ENCODE measurements around the gene ST6GALNAC5. TPM values are rescaled to one million over a fixed set of nuclear protein-coding genes. Genes with fewer than 3 reads are reported as not detected.

The ST6GALNAC5 gene
- polyA plus RNA-seq, 3 donors, result not detected

GRCh38 chr1:76840278-76840677, 27.0 kb upstream of the ST6GALNAC5 start:
- peaks cover 0 to 11% (median 4%) of the 10 kb centered on the region in 7 donors for H3K9me3 Mint-ChIP-seq

GRCh38 chr1:76841460-76841859, 25.8 kb upstream of the ST6GALNAC5 start:
- H3K36me3 ChIP-seq (replicated peaks in 1 of 2; ENCODE audit: control insufficient read depth in 1 of 2, insufficient read depth in 2 of 2, low read length in 2 of 2), result no peaks in the 10 kb centered on the region
- no peak overlapping the region for H3K4me2 ChIP-seq (replicated peaks; ENCODE audit: extremely low read depth, low read length, poor library complexity, severe bottlenecking)
- H3K9me3 ChIP-seq (replicated peaks in 1 of 2; ENCODE audit: control insufficient read depth in 1 of 2, insufficient read depth in 1 of 2, low read length in 2 of 2), result no peaks in the 10 kb centered on the region
- TF ChIP-seq CTCF (IDR thresholded peaks at IDR 0.05), result no peak
- Mint-ChIP-seq H3K27ac (no peak overlapping the region), H3K9me3 (peaks cover 0 to 8% (median 4%) of the 10 kb centered on the region in 7 donors), H3K4me1 (no peaks in the 10 kb centered on the region), H3K4me3 (no peak overlapping the region), H3K36me3 (no peaks in the 10 kb centered on the region), H3K27me3 (ENCODE audit: low read depth in 3 of 3) (peaks cover 0 to 3% (median 0%) of the 10 kb centered on the region in 3 donors)
- no CpG with 5 or more reads among the region's 2 CpGs for WGBS (ENCODE audit: insufficient coverage)
- H3K27ac ChIP-seq (ENCODE audit: low read depth in 1 of 2, low read length in 2 of 2), result no peak overlapping the region
- no peak overlapping the region for H3K4me3 ChIP-seq (replicated peaks in 1 of 3; ENCODE audit: low read depth in 2 of 3, low read length in 3 of 3)
- no peaks in the 10 kb centered on the region for H3K4me1 ChIP-seq (ENCODE audit: control insufficient read depth in 1 of 2, insufficient read depth in 2 of 2, low read length in 2 of 2)
- no peaks in the 10 kb centered on the region for H3K27me3 ChIP-seq (ENCODE audit: control insufficient read depth in 2 of 2, insufficient read depth in 2 of 2, low read length in 2 of 2)
- no peak for DNase-seq
- H4K20me1 ChIP-seq (ENCODE audit: insufficient read depth, low read length), result no peaks in the 10 kb centered on the region
- no peaks in the 10 kb centered on the region for H3K79me2 ChIP-seq (ENCODE audit: insufficient read depth, low read length)
- intact Hi-C loops (cut with micrococcal nuclease), result no loop called here
- H2AFZ ChIP-seq (ENCODE audit: insufficient read depth, low read depth, low read length, poor library complexity, severe bottlenecking), result no peak overlapping the region
- H3K9ac ChIP-seq (ENCODE audit: insufficient read depth, low read length, poor library complexity, severe bottlenecking), result no peak overlapping the region

More at GRCh38 chr1:76840278-76840677, 27.0 kb upstream of the ST6GALNAC5 start:
- H3K4me1 Mint-ChIP-seq, result no peaks in the 10 kb centered on the region
- no peaks in the 10 kb centered on the region for H3K79me2 ChIP-seq (ENCODE audit: insufficient read depth, low read length)
- H3K36me3 Mint-ChIP-seq, result no peaks in the 10 kb centered on the region
- no peaks in the 10 kb centered on the region for H3K9me3 ChIP-seq (replicated peaks in 1 of 2; ENCODE audit: control insufficient read depth in 1 of 2, insufficient read depth in 1 of 2, low read length in 2 of 2)
- no peak overlapping the region for H3K27ac ChIP-seq (ENCODE audit: low read depth in 1 of 2, low read length in 2 of 2)
- H3K4me3 Mint-ChIP-seq, result no peak overlapping the region
- no CpG with 5 or more reads among the region's 2 CpGs for WGBS (ENCODE audit: insufficient coverage)
- H3K9ac ChIP-seq (ENCODE audit: insufficient read depth, low read length, poor library complexity, severe bottlenecking), result no peak overlapping the region
- no peak overlapping the region for H3K27ac Mint-ChIP-seq
- H3K36me3 ChIP-seq (replicated peaks in 1 of 2; ENCODE audit: control insufficient read depth in 1 of 2, insufficient read depth in 2 of 2, low read length in 2 of 2), result no peaks in the 10 kb centered on the region
- intact Hi-C loops (cut with micrococcal nuclease), result no loop called here
- no peak overlapping the region for H3K4me2 ChIP-seq (replicated peaks; ENCODE audit: extremely low read depth, low read length, poor library complexity, severe bottlenecking)
- no peaks in the 10 kb centered on the region for H3K27me3 ChIP-seq (ENCODE audit: control insufficient read depth in 2 of 2, insufficient read depth in 2 of 2, low read length in 2 of 2)
- H4K20me1 ChIP-seq (ENCODE audit: insufficient read depth, low read length), result no peaks in the 10 kb centered on the region
- DNase-seq, result no peak
- H2AFZ ChIP-seq (ENCODE audit: insufficient read depth, low read depth, low read length, poor library complexity, severe bottlenecking), result no peak overlapping the region
- H3K4me3 ChIP-seq (replicated peaks in 1 of 3; ENCODE audit: low read depth in 2 of 3, low read length in 3 of 3), result no peak overlapping the region
- H3K4me1 ChIP-seq (ENCODE audit: control insufficient read depth in 1 of 2, insufficient read depth in 2 of 2, low read length in 2 of 2), result no peaks in the 10 kb centered on the region
- peaks cover 0 to 3% (median 0%) of the 10 kb centered on the region in 3 donors for H3K27me3 Mint-ChIP-seq (ENCODE audit: low read depth in 3 of 3)
- no peak for TF ChIP-seq CTCF (IDR thresholded peaks at IDR 0.05)
